OCI-LY1 (cell line): Measurements from ENCODE around the gene ASS1.

Experiments used
- H2AFZ ChIP-seq: fragments of 200-600 bp; sonication (generic), shearing (Covaris generic); 2 replicates; pipeline ENCODE4 v1.6.0; 2014; ENCODE audit warnings: antibody characterized with exemption, mild to moderate bottlenecking, low read length
- H3F3A ChIP-seq: fragments of 200-600 bp; sonication (generic), shearing (Covaris generic); 2 replicates; pipeline ENCODE4 v1.6.0; 2014; ENCODE audit warnings: mild to moderate bottlenecking, antibody characterized with exemption, low read length, moderate library complexity; ENCODE audit not compliant: insufficient read depth
- H3K27ac ChIP-seq: fragments of 200-600 bp; sonication (generic); 2 replicates; pipeline ENCODE4 v1.5.1; 2014; ENCODE audit warnings: low read length, mixed run types, mild to moderate bottlenecking, low read depth; ENCODE audit not compliant: poor library complexity, severe bottlenecking
- H3K27me3 ChIP-seq: fragments of 200-600 bp; sonication (generic); 2 replicates; pipeline ENCODE4 v1.6.0; 2014; ENCODE audit warnings: antibody characterized with exemption, mild to moderate bottlenecking, low read length, moderate library complexity; ENCODE audit not compliant: insufficient read depth
- H3K36me3 ChIP-seq: fragments of 200-600 bp; sonication (generic); 2 replicates; pipeline ENCODE4 v1.6.1; 2014; ENCODE audit warnings: mild to moderate bottlenecking, antibody characterized with exemption, low read length, moderate library complexity, mixed read lengths; ENCODE audit not compliant: insufficient read depth
- H3K4me1 ChIP-seq: fragments of 200-600 bp; sonication (generic); 2 replicates; pipeline ENCODE4 v1.5.1; 2014; ENCODE audit warnings: mild to moderate bottlenecking, low read length, moderate library complexity; ENCODE audit not compliant: insufficient read depth, severe bottlenecking
- H3K4me2 ChIP-seq: fragments of 200-600 bp; sonication (generic), shearing (Covaris generic); 2 replicates; pipeline ENCODE4 v1.6.1; 2014; ENCODE audit warnings: low read length
- H3K4me3 ChIP-seq: fragments of 200-600 bp; sonication (generic); 2 replicates; pipeline ENCODE4 v1.5.1; 2014; ENCODE audit warnings: low read length, low read depth, mild to moderate bottlenecking, mixed read lengths; ENCODE audit not compliant: poor library complexity, severe bottlenecking
- H3K79me2 ChIP-seq: fragments of 200-600 bp; shearing (Covaris generic); 2 replicates; pipeline ENCODE4 v1.6.1; 2016; ENCODE audit warnings: mixed run types, low read length, mixed read lengths; ENCODE audit not compliant: insufficient read depth
- H3K9ac ChIP-seq: fragments of 200-600 bp; sonication (generic), shearing (Covaris generic); 2 replicates; pipeline ENCODE4 v1.6.1; 2014; ENCODE audit warnings: mild to moderate bottlenecking, low read length, mixed read lengths
- H3K9me2 ChIP-seq: fragments of 200-600 bp; sonication (generic), shearing (Covaris generic); 2 replicates; pipeline ENCODE4 v1.6.1; 2014; ENCODE audit warnings: low read depth, mild to moderate bottlenecking, low read length, mixed read lengths
- H3K9me3 ChIP-seq: fragments of 200-600 bp; shearing (Covaris generic); 2 replicates; pipeline ENCODE4 v1.6.1; 2014; ENCODE audit warnings: low read length, mixed read lengths
- H4K20me1 ChIP-seq: fragments of 200-600 bp; sonication (generic), shearing (Covaris generic); 2 replicates; pipeline ENCODE4 v1.6.0; 2016; ENCODE audit warnings: mild to moderate bottlenecking, low read length; ENCODE audit not compliant: insufficient read depth
- EZH2 ChIP-seq: fragments of 200-600 bp; sonication (generic), shearing (Covaris generic); IDR thresholded peaks from 2 replicates; pipeline ENCODE4 v1.8.0; 2017; ENCODE audit warnings: borderline replicate concordance, mixed run types, mild to moderate bottlenecking, antibody characterized with exemption, low read length, moderate library complexity, mixed read lengths
- TF ChIP-seq, protein P1 (sequence below): fragments of 200-600 bp; sonication (generic), shearing (Covaris generic); IDR thresholded peaks from 2 replicates; pipeline ENCODE4 v1.5.1; 2017; ENCODE audit warnings: mild to moderate bottlenecking, antibody characterized with exemption, low read length, moderate library complexity, mixed read lengths

ASS1 gene

DNA sequence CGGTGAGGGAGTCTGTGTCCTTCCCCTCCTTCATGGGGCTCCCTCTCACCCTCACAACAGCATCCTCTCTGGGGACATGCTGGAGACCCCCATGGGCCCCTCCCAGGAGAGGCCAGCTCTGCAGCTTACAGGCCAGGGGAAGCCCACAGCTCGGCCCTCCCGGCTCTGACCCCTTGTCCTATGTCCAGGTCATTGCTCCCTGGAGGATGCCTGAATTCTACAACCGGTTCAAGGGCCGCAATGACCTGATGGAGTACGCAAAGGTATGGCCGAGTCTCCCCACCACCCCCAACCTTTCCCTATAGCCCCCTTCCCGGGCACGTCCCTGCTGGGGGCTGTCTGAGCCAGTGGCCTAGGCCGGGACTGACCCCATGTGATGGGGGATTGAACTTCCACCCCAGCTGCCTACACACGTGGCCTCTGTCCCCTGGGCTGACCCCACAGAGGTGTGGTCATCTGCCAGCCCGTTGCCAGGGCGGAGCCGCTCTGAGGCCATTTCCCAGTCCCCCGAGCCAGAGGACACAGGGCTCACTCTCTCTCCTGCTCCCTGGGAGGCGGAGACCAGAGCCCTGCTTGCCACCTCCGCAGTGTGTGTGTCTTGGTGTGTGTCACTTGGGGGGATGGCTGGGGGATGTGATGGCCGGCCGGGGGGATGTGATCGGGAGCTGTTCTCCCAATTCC lies 21.9 kb downstream of the ASS1 start:
- Histone ChIP-seq H3K36me3 (no peaks in the 10 kb centered on the region), H3K4me2 (no peak overlapping the region), H3K4me1 (no peaks in the 10 kb centered on the region), H3K79me2 (no peaks in the 10 kb centered on the region), H3K9me2 (no peaks in the 10 kb centered on the region), H3K27me3 (peaks cover 6% of the 10 kb centered on the region; the same call in 1 of the 2 replicates), H3F3A (no peaks in the 10 kb centered on the region), H3K4me3 (no peak overlapping the region), H4K20me1 (no peaks in the 10 kb centered on the region), H3K9ac (no peak overlapping the region), H3K9me3 (no peaks in the 10 kb centered on the region), H3K27ac (no peak overlapping the region), H2AFZ (no peak overlapping the region)
- TF ChIP-seq, protein P1, sequence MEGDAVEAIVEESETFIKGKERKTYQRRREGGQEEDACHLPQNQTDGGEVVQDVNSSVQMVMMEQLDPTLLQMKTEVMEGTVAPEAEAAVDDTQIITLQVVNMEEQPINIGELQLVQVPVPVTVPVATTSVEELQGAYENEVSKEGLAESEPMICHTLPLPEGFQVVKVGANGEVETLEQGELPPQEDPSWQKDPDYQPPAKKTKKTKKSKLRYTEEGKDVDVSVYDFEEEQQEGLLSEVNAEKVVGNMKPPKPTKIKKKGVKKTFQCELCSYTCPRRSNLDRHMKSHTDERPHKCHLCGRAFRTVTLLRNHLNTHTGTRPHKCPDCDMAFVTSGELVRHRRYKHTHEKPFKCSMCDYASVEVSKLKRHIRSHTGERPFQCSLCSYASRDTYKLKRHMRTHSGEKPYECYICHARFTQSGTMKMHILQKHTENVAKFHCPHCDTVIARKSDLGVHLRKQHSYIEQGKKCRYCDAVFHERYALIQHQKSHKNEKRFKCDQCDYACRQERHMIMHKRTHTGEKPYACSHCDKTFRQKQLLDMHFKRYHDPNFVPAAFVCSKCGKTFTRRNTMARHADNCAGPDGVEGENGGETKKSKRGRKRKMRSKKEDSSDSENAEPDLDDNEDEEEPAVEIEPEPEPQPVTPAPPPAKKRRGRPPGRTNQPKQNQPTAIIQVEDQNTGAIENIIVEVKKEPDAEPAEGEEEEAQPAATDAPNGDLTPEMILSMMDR: no peak
- no peak for TF ChIP-seq EZH2

DNA sequence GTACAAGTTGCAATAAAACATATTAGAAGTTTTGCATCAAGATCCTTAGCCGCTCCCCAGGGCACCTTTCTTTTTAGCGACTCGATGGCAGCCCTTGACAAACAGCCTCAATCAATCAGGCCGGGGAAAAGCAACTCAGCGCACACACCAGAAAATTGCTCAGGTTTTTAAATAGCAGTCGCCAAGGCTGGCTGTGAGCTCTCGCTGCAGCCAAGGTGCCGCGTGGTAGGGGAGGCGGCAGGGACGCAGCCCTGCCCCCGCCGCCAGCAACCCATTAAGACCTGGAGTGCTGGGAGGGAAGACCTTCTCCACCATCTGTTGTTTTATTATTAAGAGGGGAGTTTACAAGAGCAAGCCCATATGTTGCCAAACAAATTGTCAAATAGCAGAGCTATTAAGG lies 22.6 kb downstream of the ASS1 start:
- Histone ChIP-seq H3K27ac (no peak overlapping the region), H3K27me3 (peaks cover 6% of the 10 kb centered on the region; the same call in 1 of the 2 replicates), H3K9me3 (no peaks in the 10 kb centered on the region), H3K9me2 (no peaks in the 10 kb centered on the region), H2AFZ (no peak overlapping the region), H4K20me1 (no peaks in the 10 kb centered on the region), H3K4me1 (no peaks in the 10 kb centered on the region), H3F3A (no peaks in the 10 kb centered on the region), H3K79me2 (no peaks in the 10 kb centered on the region), H3K4me2 (no peak overlapping the region), H3K4me3 (no peak overlapping the region), H3K9ac (no peak overlapping the region), H3K36me3 (no peaks in the 10 kb centered on the region)
- TF ChIP-seq, protein P1: no peak
- TF ChIP-seq EZH2: no peak

DNA sequence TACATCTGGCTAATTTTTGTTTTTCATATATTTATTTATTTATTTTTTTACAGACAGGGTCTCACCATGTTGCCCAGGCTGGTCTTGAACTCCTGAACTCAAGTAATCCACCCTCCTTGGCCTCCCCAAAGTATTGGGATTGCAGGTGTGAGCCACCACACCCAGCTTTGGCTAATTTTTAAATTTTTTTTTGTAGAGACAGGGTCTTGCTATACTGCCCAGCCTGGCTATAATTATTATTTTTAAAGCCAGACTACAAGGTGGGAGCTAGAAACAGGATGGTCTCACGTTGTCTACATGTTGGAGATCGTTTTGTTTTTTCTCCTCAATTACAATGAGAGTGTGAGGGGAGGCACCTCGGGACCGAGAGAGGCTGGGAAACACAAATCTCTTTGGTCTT lies 23.8 kb downstream of the ASS1 start:
- TF ChIP-seq EZH2: no peak
- TF ChIP-seq, protein P1: no peak
- no peak overlapping the region for H3K27ac ChIP-seq
- H3K36me3 ChIP-seq: no peaks in the 10 kb centered on the region
- no peaks in the 10 kb centered on the region for H3F3A ChIP-seq
- no peaks in the 10 kb centered on the region for H4K20me1 ChIP-seq
- no peak overlapping the region for H3K9ac ChIP-seq
- H3K27me3 ChIP-seq: peaks cover 12% of the 10 kb centered on the region; the same call in 1 of the 2 replicates
- H3K9me2 ChIP-seq: no peaks in the 10 kb centered on the region
- H3K4me1 ChIP-seq: no peaks in the 10 kb centered on the region
- H3K4me2 ChIP-seq: no peak overlapping the region
- H3K4me3 ChIP-seq: no peak overlapping the region
- no peaks in the 10 kb centered on the region for H3K79me2 ChIP-seq
- no peaks in the 10 kb centered on the region for H3K9me3 ChIP-seq
- no peak overlapping the region for H2AFZ ChIP-seq
